SU-DHL-6 (cell line): ENCODE data around the gene CHRNB4.

Source experiments
- H2AFZ ChIP-seq: fragments of 200-600 bp; sonication (generic); 2 replicates; pipeline ENCODE4 v1.6.1; 2014; ENCODE audit warnings: low read depth, mild to moderate bottlenecking, moderate library complexity, mixed read lengths, antibody characterized with exemption, low read length; ENCODE audit not compliant: severe bottlenecking
- H3F3A ChIP-seq: fragments of 200-600 bp; shearing (Covaris generic); 2 replicates; pipeline ENCODE4 v1.6.0; 2016; ENCODE audit warnings: antibody characterized with exemption, mild to moderate bottlenecking; ENCODE audit not compliant: insufficient read depth
- H3K27ac ChIP-seq: fragments of 200-600 bp; sonication (generic); 2 replicates; pipeline ENCODE4 v1.5.1; 2016; ENCODE audit warnings: low read depth, mild to moderate bottlenecking, low read length, moderate library complexity, mixed read lengths
- H3K27me3 ChIP-seq: fragments of 200-600 bp; sonication (generic), shearing (Covaris generic); 2 replicates; pipeline ENCODE4 v1.6.0; 2014; ENCODE audit warnings: mild to moderate bottlenecking, low read length
- H3K36me3 ChIP-seq: fragments of 200-600 bp; sonication (generic); 2 replicates; pipeline ENCODE4 v1.6.1; 2014; ENCODE audit warnings: mild to moderate bottlenecking, low read length, mixed read lengths
- H3K4me2 ChIP-seq: fragments of 300-600, 200-600 bp; shearing (Covaris generic), sonication (generic); 2 replicates; pipeline ENCODE4 v1.6.0; 2014; ENCODE audit warnings: low read length, low read depth, mild to moderate bottlenecking; ENCODE audit not compliant: poor library complexity, severe bottlenecking
- H3K4me3 ChIP-seq: fragments of 200-600 bp; sonication (generic); 2 replicates; pipeline ENCODE4 v1.5.1; 2014; ENCODE audit warnings: antibody characterized with exemption, low read length, mild to moderate bottlenecking, mixed read lengths; ENCODE audit not compliant: insufficient read depth, poor library complexity, severe bottlenecking
- H3K79me2 ChIP-seq: fragments of 200-600 bp; sonication (generic); 2 replicates; pipeline ENCODE4 v1.6.1; 2014; ENCODE audit warnings: mild to moderate bottlenecking, low read length, moderate library complexity; ENCODE audit not compliant: insufficient read depth
- H3K9ac ChIP-seq: fragments of 200-600 bp; sonication (generic); 2 replicates; pipeline ENCODE4 v1.7.0; 2014; ENCODE audit warnings: mild to moderate bottlenecking, low read length
- H3K9me2 ChIP-seq: fragments of 200-600 bp; sonication (generic); replicated peaks from 2 replicates; pipeline ENCODE4 v1.6.1; 2014; ENCODE audit warnings: low read length; ENCODE audit not compliant: insufficient read depth
- H3K9me3 ChIP-seq: fragments of 200-600 bp; sonication (generic); 2 replicates; pipeline ENCODE4 v1.6.1; 2014; ENCODE audit warnings: low read length, mixed read lengths; ENCODE audit not compliant: insufficient read depth
- H4K20me1 ChIP-seq: fragments of 200-600 bp; sonication (generic); 2 replicates; pipeline ENCODE4 v1.6.1; 2014; ENCODE audit warnings: low read depth, mild to moderate bottlenecking, antibody characterized with exemption, low read length, moderate library complexity, mixed read lengths
- CTCF ChIP-seq: fragments of 200-600 bp; sonication (generic); IDR thresholded peaks from one replicate; pipeline ENCODE4 v1.5.1; 2017; ENCODE audit warnings: antibody characterized with exemption, mild to moderate bottlenecking, low read length, moderate library complexity; ENCODE audit not compliant: insufficient read depth, poor library complexity, severe bottlenecking
- EZH2phosphoT487 ChIP-seq: fragments of 200-600 bp; sonication (generic), shearing (Covaris generic); conservative IDR thresholded peaks from 2 replicates; pipeline ENCODE4 v1.6.1; 2018; ENCODE audit warnings: mild to moderate bottlenecking, antibody characterized with exemption, low read length, moderate library complexity, mixed read lengths

The CHRNB4 gene

GRCh38 chr15:78654272-78654671 is 13.3 kb upstream of the CHRNB4 start:
- Histone ChIP-seq H4K20me1 (no peaks in the 10 kb centered on the region), H3F3A (no peaks in the 10 kb centered on the region), H3K36me3 (no peaks in the 10 kb centered on the region), H3K9me2 (no peaks in the 10 kb centered on the region), H3K4me2 (no peak overlapping the region), H3K27me3 (no peaks in the 10 kb centered on the region), H3K27ac (no peak overlapping the region), H3K9me3 (no peaks in the 10 kb centered on the region), H3K79me2 (no peaks in the 10 kb centered on the region), H3K4me3 (no peak overlapping the region), H2AFZ (no peak overlapping the region), H3K9ac (no peak overlapping the region)
- TF ChIP-seq CTCF: no peak
- no peak for TF ChIP-seq EZH2phosphoT487

- Histone ChIP-seq H3K4me2 (no peak overlapping the region), H3K9me2 (no peaks in the 10 kb centered on the region), H3K27me3 (no peaks in the 10 kb centered on the region), H3K4me3 (no peak overlapping the region), H4K20me1 (no peaks in the 10 kb centered on the region), H3K79me2 (no peaks in the 10 kb centered on the region), H3K27ac (no peak overlapping the region), H3K36me3 (no peaks in the 10 kb centered on the region), H3K9ac (no peak overlapping the region), H3K9me3 (no peaks in the 10 kb centered on the region), H3F3A (no peaks in the 10 kb centered on the region), H2AFZ (no peak overlapping the region)
- no peak for TF ChIP-seq EZH2phosphoT487
- TF ChIP-seq CTCF: no peak
These were observed 11.1 kb upstream of the CHRNB4 start for GRCh38 chr15:78651930-78652615.

- no peaks in the 10 kb centered on the region for H3K36me3 ChIP-seq
- H2AFZ ChIP-seq: no peak overlapping the region
- no peak overlapping the region for H3K9ac ChIP-seq
- no peaks in the 10 kb centered on the region for H3F3A ChIP-seq
- TF ChIP-seq EZH2phosphoT487 (no peak), CTCF (no peak)
- no peaks in the 10 kb centered on the region for H3K9me2 ChIP-seq
- no peaks in the 10 kb centered on the region for H4K20me1 ChIP-seq
- no peaks in the 10 kb centered on the region for H3K9me3 ChIP-seq
- no peak overlapping the region for H3K27ac ChIP-seq
- H3K27me3 ChIP-seq: no peaks in the 10 kb centered on the region
- no peaks in the 10 kb centered on the region for H3K79me2 ChIP-seq
- H3K4me2 ChIP-seq: no peak overlapping the region
- no peak overlapping the region for H3K4me3 ChIP-seq
These were observed 10.0 kb upstream of the CHRNB4 start for GRCh38 chr15:78651007-78651406.
